Fibroblast of lung (primary cell): ENCODE results near the gene ZBTB2. TPM values are rescaled to one million over a fixed set of nuclear protein-coding genes. Genes with fewer than 3 reads are reported as not detected.

Source experiments
- DNase-seq, 2 donors: peaks; one replicate each; pipeline versions ENCODE4 v3.0.0 to v3.0.0-alpha.2; 2010; ENCODE audit warnings: low read depth in 2 of 2
- H2AFZ ChIP-seq: 2 replicates; pipeline ENCODE4 v1.5.1; 2012; ENCODE audit warnings: low read length, control low read depth, inconsistent platforms
- H3K27ac ChIP-seq: 2 replicates; pipeline ENCODE4 v1.5.1; 2011; ENCODE audit warnings: low read length, control low read depth; ENCODE audit not compliant: insufficient read depth
- H3K27me3 ChIP-seq: 2 replicates; pipeline ENCODE4 v1.5.1; 2011; ENCODE audit warnings: mild to moderate bottlenecking, low read length; ENCODE audit not compliant: control insufficient read depth, insufficient read depth
- H3K36me3 ChIP-seq: 2 replicates; pipeline ENCODE4 v1.5.1; 2011; ENCODE audit warnings: low read length; ENCODE audit not compliant: control insufficient read depth, insufficient read depth
- H3K4me1 ChIP-seq: 2 replicates; pipeline ENCODE4 v1.5.1; 2011; ENCODE audit warnings: low read length; ENCODE audit not compliant: control insufficient read depth, insufficient read depth; ENCODE audit errors: extremely low read depth
- H3K4me2 ChIP-seq: 2 replicates; pipeline ENCODE4 v1.5.1; 2011; ENCODE audit warnings: low read length, control low read depth; ENCODE audit not compliant: insufficient read depth; ENCODE audit errors: extremely low read depth
- H3K4me3 ChIP-seq, 4 experiments: fragments of 200-600 bp in 1 of 4; sonication (generic) in 1 of 4; replicated peaks in 1 of 4; 2 replicates each; pipeline ENCODE4 v1.5.1; 2011 to 2016; ENCODE audit warnings: low read length in 4 of 4, low read depth in 3 of 4, mild to moderate bottlenecking in 3 of 4, control low read depth in 2 of 4, inconsistent platforms in 1 of 4, mixed read lengths in 1 of 4; ENCODE audit not compliant: insufficient read depth in 1 of 4; ENCODE audit errors: control extremely low read depth in 1 of 4
- H3K79me2 ChIP-seq: 2 replicates; pipeline ENCODE4 v1.5.1; 2012; ENCODE audit warnings: mild to moderate bottlenecking, low read length, inconsistent platforms; ENCODE audit not compliant: control insufficient read depth, insufficient read depth
- H3K9ac ChIP-seq: 2 replicates; pipeline ENCODE4 v1.5.1; 2011; ENCODE audit warnings: mild to moderate bottlenecking, low read length, control low read depth; ENCODE audit not compliant: insufficient read depth
- H3K9me3 ChIP-seq: 2 replicates; pipeline ENCODE4 v1.5.1; 2012; ENCODE audit warnings: low read depth, low read length; ENCODE audit not compliant: control insufficient read depth, insufficient read depth
- H4K20me1 ChIP-seq: 2 replicates; pipeline ENCODE4 v1.5.1; 2011; ENCODE audit warnings: low read length; ENCODE audit not compliant: control insufficient read depth, insufficient read depth; ENCODE audit errors: extremely low read depth
- CTCF ChIP-seq, 2 donors: IDR thresholded peaks in 1 of 2; conservative IDR thresholded peaks in 1 of 2; 1 replicate in 1 of 2; 2 replicates in 1 of 2; pipeline ENCODE4 v1.5.1; 2011 to 2012; ENCODE audit warnings: low read length in 2 of 2, control low read depth in 1 of 2, inconsistent platforms in 1 of 2, low read depth in 1 of 2, mild to moderate bottlenecking in 1 of 2
- EZH2 ChIP-seq: IDR thresholded peaks from 2 replicates; pipeline ENCODE4 v1.5.1; 2012; ENCODE audit warnings: low read length, control low read depth, mild to moderate bottlenecking; ENCODE audit errors: missing control alignments
- polyA plus RNA-seq, 2 donors: library from polyadenylated mRNA; depleted of rRNA in 1 of 2; stranded (reverse) in 1 of 2; unstranded in 1 of 2; fragments of >200 nt; gene quantifications; 2 replicates each; pipeline ENCODE4 v1.2.1, GENCODE V29; 2011 to 2012; ENCODE audit warnings: missing spikeins in 1 of 2
- total RNA-seq: library from RNA; depleted of rRNA; stranded (reverse); fragments of >200 nt; gene quantifications from 2 replicates; pipeline ENCODE4 v1.2.1, GENCODE V29; 2014

Gene ZBTB2
- total and polyA plus RNA-seq, 2 donors (not counting 1 experiment from before 2014, with no cell fraction given) = 12.2 to 20.1 TPM

GRCh38 chr6:151388236-151388635 is 3.1 kb downstream of the ZBTB2 start:
- no peak overlapping the region for H3K9ac ChIP-seq
- TF ChIP-seq CTCF (conservative IDR thresholded peaks at IDR 0.05 in 1 of 2, IDR thresholded peaks at IDR 0.05 in 1 of 2; ENCODE audit: low read depth in 1 of 2, low read length in 2 of 2) (no peak), EZH2 (no peak)
- peaks cover 3% of the 10 kb centered on the region for H4K20me1 ChIP-seq
- no peaks in the 10 kb centered on the region for H3K36me3 ChIP-seq
- no peaks in the 10 kb centered on the region for H3K9me3 ChIP-seq
- DNase-seq = no peak
- no peaks in the 10 kb centered on the region for H3K27me3 ChIP-seq
- H3K4me1 ChIP-seq = peaks cover 13% of the 10 kb centered on the region
- H3K27ac ChIP-seq = peak overlapping the region; percentile 28
- no peak overlapping the region for H3K4me3 ChIP-seq
- H3K79me2 ChIP-seq = peaks cover 60% of the 10 kb centered on the region
- H3K4me2 ChIP-seq = no peak overlapping the region
- H2AFZ ChIP-seq = no peak overlapping the region

GRCh38 chr6:151387175-151387970 is 4.0 kb downstream of the ZBTB2 start:
- Histone ChIP-seq H4K20me1 (no peaks in the 10 kb centered on the region), H3K9me3 (no peaks in the 10 kb centered on the region), H3K9ac (no peak overlapping the region), H3K4me1 (peaks cover 10% of the 10 kb centered on the region), H3K27me3 (no peaks in the 10 kb centered on the region), H3K36me3 (no peaks in the 10 kb centered on the region), H3K79me2 (peaks cover 55% of the 10 kb centered on the region), H3K4me3 (no peak overlapping the region), H2AFZ (no peak overlapping the region), H3K27ac (peak overlapping the region; percentile 1), H3K4me2 (peak overlapping the region; percentile 28)
- TF ChIP-seq EZH2 (no peak), CTCF (conservative IDR thresholded peaks at IDR 0.05 in 1 of 2, IDR thresholded peaks at IDR 0.05 in 1 of 2; ENCODE audit: low read depth in 1 of 2, low read length in 2 of 2) (no peak)
- peak; percentile 45 to 88 for DNase-seq

GRCh38 chr6:151385177-151385576 is 6.2 kb downstream of the ZBTB2 start:
- H3K4me2 ChIP-seq = no peak overlapping the region
- no peak overlapping the region for H3K9ac ChIP-seq
- no peaks in the 10 kb centered on the region for H4K20me1 ChIP-seq
- TF ChIP-seq CTCF (conservative IDR thresholded peaks at IDR 0.05 in 1 of 2, IDR thresholded peaks at IDR 0.05 in 1 of 2; ENCODE audit: low read depth in 1 of 2, low read length in 2 of 2) (no peak), EZH2 (no peak)
- peaks cover 10% of the 10 kb centered on the region for H3K4me1 ChIP-seq
- H3K27ac ChIP-seq = no peak overlapping the region
- peaks cover 56% of the 10 kb centered on the region for H3K79me2 ChIP-seq
- H3K9me3 ChIP-seq = no peaks in the 10 kb centered on the region
- no peaks in the 10 kb centered on the region for H3K27me3 ChIP-seq
- H3K36me3 ChIP-seq = no peaks in the 10 kb centered on the region
- DNase-seq = no peak
- H3K4me3 ChIP-seq = no peak overlapping the region
- no peak overlapping the region for H2AFZ ChIP-seq
